Measurements from ENCODE around the gene DOCK8. TPM values are rescaled to one million over a fixed set of nuclear protein-coding genes. Genes with fewer than 3 reads are reported as not detected.

Gene DOCK8
- total RNA-seq, 1 experiment from 2014 or later: not detected

DNA sequence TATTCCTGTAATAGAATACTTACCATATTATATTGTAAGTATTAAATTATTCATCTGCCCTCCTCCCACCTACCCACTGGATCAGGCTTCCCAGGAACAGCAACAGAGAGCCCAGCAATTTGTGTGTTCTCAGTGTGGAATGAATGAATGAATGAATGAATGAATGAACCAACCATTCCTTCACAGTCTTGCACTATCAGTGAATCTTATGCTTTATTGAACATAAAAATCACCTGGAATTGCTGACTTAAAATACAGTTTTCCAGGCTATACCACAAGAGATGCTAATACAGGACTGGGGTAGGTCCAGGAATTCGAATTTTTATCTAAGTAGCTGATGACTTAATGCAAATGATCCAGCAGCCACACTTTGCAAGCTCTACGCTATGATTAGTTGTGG is 51.6 kb downstream of the DOCK8 start:
- DNase-seq (ENCODE audit: low read depth): no peak

DNA sequence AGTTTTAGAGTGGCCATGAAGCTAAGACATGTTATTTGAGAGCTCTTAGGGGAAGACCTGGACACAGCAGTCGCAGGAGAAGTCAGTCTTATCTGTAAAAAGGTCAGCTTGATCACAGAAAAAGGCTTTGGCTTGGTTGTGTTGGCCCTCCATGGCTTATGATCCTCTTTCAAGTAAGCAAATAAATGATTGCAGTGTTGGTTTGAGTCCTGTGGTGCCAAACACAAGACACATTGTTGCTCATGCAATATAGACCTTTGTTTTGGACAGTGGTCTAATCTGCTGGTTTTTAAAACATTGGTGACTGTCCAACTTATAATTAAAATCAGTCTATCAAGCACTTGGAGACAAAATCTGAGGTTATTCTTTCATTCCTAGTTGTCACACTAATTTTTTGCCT is 54.0 kb downstream of the DOCK8 start:
- DNase-seq (ENCODE audit: low read depth): no peak

DNA sequence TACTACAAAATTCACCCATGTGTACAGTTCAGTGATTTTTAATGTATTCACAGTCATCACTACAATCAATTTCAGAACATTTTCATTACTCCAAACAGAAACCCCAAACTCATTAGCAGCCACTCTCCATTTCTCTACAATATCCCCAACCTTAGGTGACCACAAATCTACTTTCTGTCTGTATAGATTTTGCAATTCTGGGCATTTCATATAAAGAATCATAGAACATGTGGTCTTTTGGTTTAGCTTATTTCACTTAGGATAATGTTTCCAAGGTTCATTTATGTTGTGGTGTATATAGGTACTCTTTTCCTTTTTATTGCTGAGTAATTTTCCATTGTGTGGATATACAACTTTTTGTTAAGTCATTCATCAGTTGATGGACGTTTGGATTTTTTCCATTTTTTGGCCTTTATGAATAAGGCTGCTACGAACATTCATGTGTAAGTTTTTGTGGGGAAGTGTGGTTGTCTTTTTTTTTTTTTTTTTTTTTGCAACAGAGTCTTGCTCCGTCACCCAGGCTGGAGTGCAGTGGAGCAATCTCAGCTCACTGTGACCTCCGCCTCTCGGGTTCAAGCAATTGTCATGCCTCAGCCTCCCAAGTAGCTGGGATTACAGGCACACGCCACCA is 54.5 kb downstream of the DOCK8 start:
- DNase-seq (ENCODE audit: low read depth): no peak

DNA sequence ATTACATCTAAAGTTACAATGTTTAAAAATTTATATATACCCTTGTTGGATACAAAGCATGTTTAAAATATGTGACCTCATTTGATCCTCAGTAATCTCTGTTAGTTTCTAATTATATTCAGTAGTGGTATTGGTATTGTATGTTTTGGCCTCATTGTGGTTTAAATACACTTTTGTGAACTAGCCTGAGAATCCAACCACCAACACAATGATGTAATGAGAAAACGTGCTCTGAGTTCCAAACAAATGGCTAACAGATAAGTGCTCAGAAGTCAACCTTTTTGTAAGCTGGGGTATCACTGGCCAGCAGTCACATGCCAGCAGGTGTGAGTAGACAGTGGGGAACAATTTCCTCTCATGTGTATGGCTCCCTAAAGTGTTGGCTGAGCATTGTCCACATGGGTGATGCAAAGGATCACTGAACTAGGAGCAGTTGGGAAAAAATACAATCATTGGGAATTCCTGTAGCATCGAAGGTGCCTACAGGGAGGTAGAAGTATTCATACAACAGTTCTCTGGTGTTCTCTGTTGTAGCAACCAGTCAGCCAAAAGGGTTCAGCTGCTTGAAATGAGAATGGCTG is 56.1 kb downstream of the DOCK8 start:
- no peak for DNase-seq (ENCODE audit: low read depth)

DNA sequence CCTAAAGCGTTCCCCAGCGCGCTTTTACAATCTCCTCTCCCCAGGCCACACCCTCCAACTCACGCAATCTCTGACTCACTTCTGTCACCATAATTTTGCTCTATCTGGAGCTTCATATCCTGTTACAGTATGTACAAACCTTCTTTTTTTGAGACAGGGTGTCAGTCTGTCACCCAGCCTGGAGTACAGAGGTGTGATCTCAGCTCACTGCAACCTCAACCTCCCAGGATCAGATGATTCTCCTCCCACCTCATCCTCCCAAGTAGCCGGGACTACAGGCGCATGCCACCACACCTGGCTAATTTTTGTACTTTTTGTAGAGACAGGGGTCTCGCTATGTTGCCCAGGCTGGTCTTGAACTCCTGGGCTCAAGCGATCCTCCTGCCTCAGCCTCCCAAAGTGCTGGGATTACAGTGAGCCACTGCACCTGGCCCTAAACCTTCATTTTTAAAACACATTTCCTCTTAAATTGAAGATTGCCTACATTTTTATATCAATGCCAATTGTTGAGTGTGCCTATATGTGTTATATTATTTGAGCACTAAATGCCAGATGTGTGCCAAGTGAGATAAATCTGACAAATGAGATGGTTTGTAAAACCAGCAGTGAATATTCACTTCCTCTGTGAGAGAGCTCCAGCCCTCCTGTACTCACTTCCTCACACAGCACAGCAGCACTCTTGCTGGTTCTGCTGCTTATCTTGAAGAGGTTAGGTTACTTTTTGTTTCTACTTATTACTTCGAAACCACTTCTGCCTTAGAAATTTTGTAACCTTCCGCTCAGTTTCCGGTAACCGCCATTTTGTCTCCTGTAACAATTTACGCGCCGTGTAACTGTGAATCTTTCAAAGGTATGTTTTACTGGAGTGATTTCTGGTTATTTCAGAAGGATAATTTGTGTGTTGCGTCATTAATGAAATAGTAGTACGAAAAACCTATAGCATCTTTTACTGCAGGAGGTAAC is 57.9 kb downstream of the DOCK8 start:
- DNase-seq (ENCODE audit: low read depth): no peak

DNA sequence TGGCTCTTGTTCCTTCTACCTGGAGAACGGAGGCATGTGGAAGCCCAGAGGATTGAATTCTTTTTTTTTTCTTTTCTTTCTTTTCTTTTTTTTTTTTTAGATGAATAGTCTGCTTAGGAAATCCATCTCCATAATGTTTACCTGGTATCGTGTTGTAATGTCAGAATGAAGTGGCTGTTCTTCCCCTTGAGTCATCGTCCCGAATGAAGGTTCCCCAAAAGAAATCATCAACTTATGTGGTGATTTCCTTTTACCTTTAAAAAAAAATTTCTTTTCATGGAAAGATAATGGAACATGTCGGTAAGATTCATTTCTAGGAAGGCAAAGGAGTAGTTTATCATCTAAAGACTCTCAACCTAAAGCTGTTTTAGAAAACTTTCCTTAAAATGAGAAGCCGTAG is 59.7 kb downstream of the DOCK8 start:
- no peak for DNase-seq (ENCODE audit: low read depth)

DNA sequence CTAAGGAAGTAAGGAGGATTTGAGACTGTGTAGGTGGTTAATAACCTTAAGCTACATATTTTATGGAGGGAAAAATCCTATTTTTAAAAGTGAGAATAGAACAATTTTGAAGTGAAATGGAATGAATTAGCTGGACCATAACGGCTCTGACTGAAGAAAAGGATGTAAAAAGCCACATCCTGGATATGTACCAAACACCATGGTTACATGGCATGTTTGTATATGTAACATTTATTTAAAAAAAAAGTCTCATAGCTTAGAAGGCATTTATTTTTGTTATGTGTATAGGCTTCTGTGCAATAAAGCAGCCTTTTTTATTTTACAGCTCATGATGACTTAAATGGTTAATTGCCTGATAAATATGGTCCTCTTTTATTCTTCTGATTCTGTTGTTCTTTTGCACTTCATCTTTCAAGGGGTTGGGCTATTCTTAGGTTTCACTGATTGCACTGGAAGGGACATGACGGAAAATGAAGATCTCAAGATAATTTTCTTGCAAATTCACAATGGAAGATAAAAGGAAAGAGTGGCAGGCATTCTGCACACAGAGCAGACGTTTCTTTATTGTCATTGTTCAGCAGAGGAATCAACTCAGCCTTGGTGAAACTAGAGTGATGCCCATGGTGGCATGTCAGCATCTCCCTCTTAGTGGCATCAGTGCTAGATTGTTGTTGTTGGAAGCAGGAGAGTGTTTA is 63.1 kb downstream of the DOCK8 start:
- DNase-seq (ENCODE audit: low read depth): no peak

DNA sequence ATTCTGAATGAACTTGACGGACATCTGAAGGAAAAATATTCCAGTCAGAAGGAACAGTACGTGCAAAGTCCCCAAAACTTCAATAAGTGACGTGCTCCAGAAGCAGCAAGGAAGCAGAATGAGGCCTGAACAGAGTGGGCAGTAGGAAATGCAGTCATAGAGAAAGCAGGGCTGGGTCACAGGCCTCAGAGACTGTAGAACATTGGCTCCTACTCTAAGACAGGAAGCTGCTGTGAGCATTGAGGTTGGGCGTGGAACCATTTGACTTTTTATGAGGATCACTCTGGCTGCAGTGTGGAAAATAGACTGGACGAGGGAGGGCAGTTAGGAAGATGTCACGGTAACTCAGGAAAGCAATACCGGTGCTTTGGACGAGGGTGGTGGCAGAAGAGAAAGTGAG is 64.0 kb downstream of the DOCK8 start:
- DNase-seq (ENCODE audit: low read depth): no peak

DNA sequence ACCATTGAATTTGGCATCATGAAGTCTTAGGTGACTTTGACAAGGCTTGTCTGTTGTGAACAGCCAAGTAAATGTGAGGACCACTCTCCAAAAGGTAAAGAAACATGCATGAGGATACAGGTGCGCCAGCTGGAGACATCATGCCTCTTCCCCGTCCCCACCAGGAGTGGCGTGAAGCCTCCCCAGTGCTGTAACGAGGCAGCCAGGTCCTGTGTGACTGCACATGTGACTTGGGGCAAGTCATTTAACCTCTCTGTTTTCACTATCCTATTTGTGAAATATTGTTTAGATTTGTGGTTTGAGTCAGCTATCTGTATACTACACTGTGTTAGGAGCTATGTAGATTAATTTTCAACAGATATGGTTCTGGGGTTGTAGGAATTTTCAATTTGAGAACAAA is 65.0 kb downstream of the DOCK8 start:
- DNase-seq (ENCODE audit: low read depth): no peak

DNA sequence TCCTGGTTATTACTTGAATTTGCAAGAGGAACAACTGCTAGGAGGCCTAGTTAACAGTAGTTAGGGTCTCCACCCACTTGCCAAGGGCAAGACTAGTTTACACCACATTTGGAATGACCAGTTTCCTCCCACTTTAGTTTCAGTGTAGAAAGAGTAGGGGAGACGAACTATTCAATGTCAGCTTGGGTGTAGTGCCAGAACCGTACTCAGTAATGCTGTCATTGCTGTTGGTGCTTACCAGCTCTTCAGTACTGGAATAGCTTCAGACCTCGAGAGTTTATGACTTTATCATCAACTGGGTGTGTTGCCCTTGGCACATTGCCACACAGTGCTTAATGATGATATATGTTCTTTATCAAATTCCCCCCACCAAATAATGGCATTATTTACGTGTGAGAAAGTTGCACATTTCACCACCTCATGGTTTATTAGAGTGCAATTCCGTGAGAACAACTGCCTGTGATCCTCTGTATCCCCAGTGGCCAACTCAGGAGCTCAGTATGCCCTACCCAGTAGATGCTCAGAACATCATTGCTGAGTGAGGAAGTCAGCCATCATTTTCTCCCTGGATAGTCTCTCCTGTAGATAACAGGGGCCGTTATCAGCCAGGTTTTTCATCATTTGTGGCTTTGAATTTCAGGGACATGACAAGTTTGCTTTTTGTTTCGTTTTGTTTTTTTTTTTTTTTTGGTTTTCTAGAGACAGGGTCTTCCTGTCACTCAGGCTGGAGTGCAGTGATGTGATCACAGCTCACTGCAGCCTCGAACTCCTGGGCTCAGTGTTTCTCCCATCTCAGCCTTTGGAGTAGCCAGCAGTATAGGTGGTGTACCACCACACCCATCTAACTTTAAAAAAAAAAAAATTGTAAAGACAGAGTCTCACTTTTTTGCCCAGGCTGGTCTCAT is 67.3 kb downstream of the DOCK8 start:
- no peak for DNase-seq (ENCODE audit: low read depth)

DNA sequence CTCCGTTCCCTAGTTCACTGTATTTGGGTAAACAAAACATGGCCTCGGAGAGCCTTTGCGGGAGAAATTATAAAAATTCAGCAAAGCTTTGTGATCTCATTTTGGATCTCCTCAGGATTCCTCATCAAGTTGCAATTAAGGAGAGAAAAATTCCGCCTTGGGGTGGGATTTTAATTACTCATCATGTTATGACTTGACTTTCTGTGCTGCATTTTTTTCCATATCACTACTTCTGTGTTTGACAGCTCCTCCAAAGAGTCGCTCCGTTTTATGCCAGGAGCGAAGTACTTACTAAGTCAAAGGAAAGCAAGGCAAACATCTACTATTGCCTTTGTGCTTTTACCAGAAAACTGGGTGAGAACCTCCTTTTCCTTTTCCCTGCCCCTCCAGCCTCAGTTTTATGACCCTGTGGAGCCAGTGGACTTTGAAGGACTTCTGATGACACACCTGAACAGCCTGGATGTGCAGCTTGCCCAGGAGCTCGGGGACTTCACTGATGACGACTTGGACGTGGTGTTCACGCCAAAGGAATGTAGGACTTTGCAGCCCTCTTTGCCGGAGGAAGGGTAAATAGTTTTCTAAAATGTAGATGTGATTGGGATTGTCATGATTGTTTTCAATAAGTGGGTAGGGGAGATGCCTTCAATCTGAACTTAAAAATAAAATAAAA is 71.5 kb downstream of the DOCK8 start:
- DNase-seq (ENCODE audit: low read depth): no peak

DNA sequence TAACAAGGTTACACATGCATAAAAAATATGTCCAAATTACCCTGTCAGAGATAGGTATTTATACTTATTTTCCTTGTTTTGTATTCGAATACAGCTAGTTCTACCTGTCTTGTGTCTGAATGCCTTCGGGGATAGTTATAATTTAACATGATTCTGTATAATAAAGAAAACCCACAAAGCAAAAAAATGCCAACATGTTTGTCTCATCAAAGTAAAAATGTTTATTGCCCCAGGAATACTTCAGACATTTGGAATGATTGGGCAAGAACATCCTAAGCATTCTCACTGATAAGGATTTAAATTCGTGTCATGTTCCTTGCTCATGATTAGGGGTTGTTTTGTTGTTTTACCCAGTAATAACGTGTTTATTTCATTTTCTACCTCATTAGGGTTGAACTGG is 74.5 kb downstream of the DOCK8 start:
- no peak for DNase-seq (ENCODE audit: low read depth)

DNA sequence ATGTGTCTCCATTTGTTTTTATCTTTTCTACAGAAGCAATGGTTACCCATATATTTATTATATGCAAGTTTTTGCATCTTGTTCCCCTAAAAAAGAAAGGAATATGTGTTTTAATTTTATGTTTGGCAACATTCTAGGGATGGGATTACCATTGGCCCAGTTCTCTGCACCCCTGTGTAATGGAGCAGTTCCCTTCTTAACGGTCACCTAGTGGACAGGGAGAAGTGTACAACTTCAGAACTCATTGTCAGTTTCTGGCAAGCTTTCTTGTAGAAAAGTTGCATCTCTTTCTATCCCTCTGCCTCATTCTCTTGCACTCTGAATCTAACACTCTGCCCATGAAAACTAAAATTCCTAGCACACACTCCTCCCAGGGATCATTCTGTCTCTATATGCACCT is 78.2 kb downstream of the DOCK8 start:
- DNase-seq (ENCODE audit: low read depth): no peak

DNA sequence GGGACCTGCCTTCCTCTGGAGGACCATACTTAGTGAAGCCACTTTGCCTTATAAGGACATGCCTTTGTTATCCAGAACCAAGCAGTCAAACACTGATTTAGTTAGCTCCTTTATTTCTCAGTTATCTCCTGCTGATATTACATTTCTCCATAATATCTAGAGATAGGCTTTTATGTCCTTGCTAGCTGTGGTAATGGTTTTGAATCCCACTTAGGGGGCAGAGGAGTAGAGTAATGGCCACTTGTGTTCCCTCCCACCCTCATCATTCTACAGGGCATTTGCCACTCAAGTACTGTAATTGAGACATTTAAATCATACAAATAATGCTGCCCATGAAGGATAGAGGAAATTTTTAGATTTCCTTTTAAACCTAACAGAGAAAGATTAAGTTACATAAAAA is 80.9 kb downstream of the DOCK8 start:
- DNase-seq (ENCODE audit: low read depth): no peak

DNA sequence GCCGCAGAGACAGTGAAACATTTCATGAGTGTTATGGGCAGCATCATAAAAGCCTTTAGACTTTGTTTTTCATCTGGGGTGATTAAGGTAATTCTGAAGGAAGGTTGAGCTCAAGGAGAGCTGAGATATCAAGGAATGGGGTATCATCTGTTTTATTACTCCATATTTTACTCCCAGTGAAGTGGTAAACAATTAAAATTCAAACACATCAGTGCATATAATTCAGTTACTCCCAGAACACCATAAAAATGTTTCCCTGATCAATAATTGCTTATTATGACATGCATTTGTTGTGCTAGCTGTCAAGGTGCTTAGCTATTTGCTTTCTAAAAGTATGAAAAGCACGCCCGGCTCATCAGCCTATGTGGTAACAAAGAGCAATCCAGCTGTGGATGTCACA is 81.7 kb downstream of the DOCK8 start:
- no peak for DNase-seq (ENCODE audit: low read depth)

DNA sequence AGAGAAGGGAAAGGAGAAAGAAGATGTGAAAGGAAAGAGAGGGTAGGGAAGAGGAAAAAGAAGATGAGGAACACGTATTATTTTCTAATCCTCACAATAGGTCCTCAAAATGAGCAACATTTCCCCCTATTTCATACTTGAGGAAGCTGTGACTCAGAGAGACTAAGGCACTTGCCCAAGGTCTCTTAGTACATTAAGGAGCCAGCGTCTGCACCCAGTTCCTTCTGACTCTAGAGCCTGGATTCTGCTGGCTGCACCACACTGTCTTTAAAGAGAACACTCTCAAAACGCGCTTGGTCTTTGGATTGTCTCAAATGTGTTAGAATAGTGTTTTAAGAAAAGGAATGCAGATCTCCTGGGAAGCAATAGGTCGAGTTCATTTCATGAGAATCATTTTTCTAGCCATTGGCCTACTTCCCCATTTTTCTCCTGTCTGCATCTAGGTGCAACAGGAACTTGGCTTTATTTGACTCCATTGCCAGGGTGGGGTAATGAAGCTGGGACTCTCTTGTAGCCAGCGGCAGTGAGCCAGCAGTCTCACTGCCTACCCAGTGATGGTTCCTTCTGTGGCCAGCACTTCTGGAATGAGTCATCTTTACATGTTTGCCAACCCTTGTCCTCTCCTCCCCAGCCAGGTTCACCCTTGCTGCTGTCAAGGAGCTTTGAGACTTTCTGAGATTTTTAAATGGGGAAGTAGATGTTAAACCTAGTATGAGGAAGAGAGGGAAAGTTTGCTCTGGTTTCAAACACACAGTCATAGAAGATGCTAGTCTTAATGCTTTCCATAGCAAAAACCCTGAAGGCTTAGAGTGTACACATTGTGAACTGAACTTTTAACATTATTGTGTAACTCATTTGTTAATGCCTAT is 82.7 kb downstream of the DOCK8 start:
- DNase-seq (ENCODE audit: low read depth): no peak

DNA sequence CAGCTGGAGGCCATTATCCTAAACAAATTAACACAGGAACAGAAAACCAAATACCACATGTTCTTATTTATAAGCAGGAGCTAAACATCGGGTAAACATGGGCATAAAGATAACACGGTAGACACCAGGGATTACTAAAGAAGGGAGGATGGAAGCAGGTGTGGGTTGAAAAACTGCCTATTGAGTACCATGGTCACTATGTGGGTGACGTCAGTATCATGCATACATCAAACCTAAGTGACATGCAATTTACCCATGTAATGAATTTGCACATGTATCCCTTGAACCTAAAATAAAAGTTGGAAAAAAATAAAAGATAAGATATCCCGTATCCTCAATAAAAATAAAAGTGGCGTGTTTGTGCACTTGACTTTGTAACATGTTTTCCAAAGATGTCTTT is 88.8 kb downstream of the DOCK8 start:
- no peak for DNase-seq (ENCODE audit: low read depth)

DNA sequence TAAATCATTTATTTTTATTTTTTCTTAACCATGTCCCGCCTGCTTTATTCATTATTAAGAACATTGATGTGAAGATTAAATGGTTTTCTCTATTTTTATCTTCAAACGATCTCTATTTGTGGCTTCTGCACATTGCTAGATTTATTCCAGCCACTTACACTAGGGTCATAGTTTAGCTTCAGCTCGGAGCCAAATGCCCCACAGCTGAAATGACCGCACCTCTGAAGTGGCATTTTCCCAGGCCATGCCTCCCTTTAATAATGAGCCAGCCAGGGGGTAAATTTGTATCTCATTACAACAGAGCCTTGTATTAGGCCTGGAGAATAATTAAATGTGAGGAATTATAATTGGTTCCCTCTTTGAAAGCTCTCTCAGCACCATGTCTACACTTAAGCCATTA is 89.4 kb downstream of the DOCK8 start:
- DNase-seq (ENCODE audit: low read depth): no peak

DNA sequence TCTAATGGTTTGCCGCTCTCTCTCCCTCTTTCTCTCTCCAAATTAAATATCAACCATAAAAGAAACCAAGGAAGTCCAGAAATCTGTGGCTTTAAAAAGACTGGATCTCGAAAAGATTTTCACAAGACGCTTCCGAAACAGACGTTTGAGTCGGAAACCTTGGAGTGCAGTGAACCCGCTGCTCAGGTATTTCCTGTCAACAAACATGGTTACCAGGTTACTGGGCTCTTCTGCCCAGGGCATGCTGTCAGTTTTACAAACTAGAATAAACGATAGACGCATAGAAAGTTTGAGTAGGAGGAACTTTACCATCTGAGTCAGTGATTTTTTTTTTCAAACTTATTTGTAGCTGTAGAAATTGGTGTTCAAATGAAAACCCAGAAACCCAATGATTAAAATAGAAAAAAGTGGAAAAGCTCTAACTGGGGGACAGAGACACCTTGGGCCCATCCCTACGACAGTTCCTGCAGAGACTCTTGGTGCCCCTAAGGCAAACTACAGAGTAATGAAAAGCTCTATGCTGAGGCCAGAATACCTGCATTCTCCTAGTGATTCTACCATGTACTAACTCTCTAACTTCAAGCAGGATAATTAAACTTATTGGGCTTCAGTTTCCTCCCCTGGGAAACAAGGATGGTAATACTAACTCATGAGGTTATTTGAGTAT is 90.0 kb downstream of the DOCK8 start:
- DNase-seq (ENCODE audit: low read depth): no peak

All from LHCN-M2 (cell line).